Gastrocnemius medialis (tissue), 4 donors: ENCODE measurements around the gene CSTB.

Experiments used
- POLR2A ChIP-seq, 2 donors: fragments of 450-650 bp; IDR thresholded peaks; one replicate each; pipeline ENCODE4 v1.6.1; 2017; ENCODE audit warnings: antibody characterized with exemption in 2 of 2, mild to moderate bottlenecking in 2 of 2, moderate library complexity in 2 of 2
- TF ChIP-seq, protein P1 (sequence below), 5 experiments: fragments of 450-650 bp in 3 of 5; fragments of 200-600 bp in 2 of 5; sonication (generic) in 2 of 5; IDR thresholded peaks in 4 of 5; conservative IDR thresholded peaks in 1 of 5; 1 replicate in 4 of 5; 2 replicates in 1 of 5; pipeline ENCODE4 v1.5.1; 2016 to 2019; ENCODE audit warnings: antibody characterized with exemption in 5 of 5, mild to moderate bottlenecking in 3 of 5, moderate library complexity in 3 of 5

GRCh38 chr21:43797925-43798715 lies 22.0 kb upstream of the CSTB start:
- TF ChIP-seq, protein P1, sequence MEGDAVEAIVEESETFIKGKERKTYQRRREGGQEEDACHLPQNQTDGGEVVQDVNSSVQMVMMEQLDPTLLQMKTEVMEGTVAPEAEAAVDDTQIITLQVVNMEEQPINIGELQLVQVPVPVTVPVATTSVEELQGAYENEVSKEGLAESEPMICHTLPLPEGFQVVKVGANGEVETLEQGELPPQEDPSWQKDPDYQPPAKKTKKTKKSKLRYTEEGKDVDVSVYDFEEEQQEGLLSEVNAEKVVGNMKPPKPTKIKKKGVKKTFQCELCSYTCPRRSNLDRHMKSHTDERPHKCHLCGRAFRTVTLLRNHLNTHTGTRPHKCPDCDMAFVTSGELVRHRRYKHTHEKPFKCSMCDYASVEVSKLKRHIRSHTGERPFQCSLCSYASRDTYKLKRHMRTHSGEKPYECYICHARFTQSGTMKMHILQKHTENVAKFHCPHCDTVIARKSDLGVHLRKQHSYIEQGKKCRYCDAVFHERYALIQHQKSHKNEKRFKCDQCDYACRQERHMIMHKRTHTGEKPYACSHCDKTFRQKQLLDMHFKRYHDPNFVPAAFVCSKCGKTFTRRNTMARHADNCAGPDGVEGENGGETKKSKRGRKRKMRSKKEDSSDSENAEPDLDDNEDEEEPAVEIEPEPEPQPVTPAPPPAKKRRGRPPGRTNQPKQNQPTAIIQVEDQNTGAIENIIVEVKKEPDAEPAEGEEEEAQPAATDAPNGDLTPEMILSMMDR (IDR thresholded peaks at IDR 0.05 in 4 of 5, conservative IDR thresholded peaks at IDR 0.05 in 1 of 5) = no peak
- no peak for TF ChIP-seq POLR2A (IDR thresholded peaks at IDR 0.05)
